Left hindlimb (tissue), 1 donor: ENCODE measurements around the gene MUC3A.
"Not testable (repeated sequence)": the region's sequence is repeated elsewhere in the genome, so short reads cannot be mapped to it uniquely, and the experiment has no call there.

Source experiments
- DNase-seq: peaks from one replicate; pipeline ENCODE4 v3.0.0-alpha.2; 2018

Gene MUC3A

DNA sequence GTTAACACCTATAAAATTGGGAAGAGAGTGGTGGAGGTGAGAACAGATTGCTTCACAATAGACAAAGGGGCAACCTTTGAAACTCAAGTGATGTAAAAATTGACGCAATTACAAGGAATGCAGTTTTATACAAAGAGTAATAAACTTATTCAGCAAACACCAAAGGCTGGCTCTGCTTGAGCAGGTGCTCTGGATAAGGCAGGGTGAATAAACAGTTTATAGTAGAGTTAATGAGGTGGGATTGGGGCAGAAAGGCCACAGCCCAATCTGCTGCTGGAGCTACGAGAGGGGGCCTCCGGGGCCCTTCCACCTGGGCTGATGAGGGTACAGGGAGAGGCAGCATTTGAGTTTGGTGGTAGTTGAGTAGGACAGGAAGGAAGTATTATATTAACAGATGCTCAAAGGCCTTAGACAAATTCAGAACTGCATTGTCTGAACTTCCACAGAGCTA, 26.1 kb downstream of the MUC3A start:
- no peak for DNase-seq

DNA sequence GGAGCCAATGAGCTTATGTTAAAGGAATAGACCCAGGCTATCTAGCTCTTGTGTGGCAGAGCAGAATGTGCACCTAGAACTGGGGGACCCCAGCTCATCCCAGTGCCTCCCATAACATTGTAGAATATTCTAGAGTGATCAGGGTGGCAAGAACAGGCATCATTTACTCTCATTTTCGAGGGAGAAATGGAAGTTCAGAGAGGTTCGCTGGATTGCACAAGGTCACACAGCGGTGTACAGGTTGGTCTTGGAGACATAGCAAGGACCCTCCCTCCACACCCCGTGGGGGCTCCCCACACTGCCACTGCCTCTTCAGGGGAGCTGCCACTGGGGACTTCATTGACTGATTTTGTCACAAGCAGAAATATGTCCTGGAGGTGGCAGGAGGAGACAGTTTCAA, 29.0 kb downstream of the MUC3A start:
- no peak for DNase-seq

DNA sequence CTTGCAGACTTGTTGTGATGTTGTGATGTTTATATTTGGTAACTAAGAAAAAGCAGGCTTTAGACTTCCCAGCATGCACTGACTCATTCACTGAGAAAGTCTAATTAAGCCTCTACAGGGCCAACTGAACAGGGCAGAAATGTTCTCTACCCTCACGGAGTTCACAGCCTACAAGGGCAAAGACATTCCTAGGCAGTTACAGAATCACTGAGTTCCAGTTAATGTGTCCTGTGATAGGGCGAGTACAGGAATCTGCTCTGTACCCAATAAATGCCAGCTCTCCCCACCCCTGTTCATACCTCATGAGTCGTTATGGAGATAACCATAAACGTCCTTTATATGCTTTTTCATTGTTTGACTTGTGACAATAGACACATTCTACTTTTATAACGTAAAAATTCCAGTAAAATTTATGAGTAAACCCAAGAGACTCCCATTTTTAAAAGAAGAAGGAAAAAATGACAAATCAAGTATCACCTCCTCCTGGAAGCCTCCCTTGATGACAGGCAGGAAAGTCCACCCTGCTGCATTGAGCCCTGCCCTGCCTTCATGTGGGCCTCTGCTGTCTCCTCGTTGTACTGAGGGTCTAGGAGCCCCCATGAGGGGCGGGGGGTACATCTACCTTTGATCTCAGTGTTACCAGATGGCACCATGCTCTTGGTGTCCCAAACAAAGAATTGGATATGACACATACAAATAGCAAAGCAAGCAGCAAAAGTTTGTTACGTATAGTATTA, 34.3 kb downstream of the MUC3A start:
- no peak for DNase-seq

DNA sequence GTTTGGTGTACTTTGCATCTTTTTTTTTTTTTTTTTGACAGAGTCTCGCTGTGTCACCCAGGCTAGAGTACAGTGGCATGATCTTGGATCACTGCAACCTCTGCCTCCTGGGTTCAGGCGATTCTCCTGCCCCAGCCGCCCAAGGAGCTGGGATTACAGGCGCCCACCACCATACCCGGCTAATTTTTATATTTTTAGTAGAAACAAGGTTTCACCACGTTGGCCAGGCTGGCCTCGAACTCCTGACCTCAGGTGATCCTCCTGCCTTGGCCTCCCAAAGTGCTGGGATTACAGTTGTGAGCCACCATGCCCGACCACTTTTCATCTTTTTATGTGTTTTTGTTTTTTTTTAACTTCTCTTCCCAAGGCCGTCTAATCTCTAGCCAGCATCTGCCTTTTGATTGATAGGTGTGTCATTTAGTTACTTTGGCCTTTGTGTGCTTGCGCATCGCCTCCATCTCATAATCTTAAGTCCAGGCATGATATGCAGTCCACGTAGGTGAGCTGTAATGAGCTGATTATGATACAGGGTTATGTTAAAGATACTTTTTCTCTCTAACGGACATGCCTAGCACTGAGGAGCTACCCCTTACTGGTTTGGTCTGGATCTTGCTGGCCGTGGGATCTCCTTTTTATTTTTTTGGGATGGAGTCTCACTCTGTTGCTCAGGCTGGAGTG, 35.0 kb downstream of the MUC3A start:
- DNase-seq, result not testable (repeated sequence)

DNA sequence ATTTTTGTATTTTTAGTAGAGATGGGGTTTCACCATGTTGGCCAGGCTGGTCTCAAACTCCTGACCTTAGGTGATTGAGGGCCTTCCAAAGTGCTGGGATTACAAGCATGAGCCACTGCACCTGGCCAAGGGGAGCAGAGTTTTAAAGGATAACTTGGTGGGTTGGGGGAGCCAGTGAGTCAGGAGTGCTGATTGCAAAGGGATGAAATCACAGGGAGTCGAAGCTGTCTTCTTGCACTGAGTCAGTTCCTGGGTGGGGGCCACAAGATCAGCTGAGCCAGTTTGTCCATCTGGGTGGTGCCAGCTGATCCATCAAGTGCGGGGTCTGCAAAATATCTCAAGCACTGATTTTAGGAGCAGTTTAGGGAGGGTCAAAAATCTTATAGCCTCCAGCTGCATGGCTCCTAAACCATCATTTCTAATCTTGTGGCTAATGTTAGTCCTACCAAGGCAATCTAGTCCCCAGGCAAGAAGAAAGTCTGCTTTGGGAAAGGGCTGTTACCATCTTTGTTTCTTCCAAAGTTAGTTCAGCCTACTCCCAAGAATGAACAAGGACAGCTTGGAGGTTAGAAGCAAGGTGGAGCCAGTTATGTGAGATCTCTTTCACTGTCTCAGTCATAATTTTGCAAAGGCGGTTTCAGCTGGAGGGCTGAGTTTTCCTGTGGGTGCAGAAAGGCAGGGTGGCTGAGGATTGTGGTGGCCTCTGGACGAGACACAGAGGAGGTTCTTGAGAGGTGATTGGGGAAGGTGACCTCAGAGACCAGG, 35.9 kb downstream of the MUC3A start:
- DNase-seq, result not testable (repeated sequence)

DNA sequence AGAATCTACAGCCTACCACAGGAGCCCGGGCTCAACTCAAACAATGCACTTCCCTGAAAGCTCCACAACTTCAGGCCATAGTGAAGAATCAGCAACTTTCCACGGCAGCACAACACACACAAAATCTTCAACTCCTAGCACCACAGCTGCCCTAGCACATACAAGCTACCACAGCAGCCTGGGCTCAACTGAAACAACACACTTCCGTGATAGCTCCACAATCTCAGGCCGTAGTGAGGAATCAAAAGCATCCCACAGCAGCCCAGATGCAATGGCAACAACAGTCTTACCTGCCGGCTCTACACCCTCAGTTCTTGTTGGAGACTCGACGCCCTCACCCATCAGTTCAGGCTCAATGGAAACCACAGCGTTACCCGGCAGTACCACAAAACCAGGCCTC, 42.3 kb downstream of the MUC3A start:
- DNase-seq, result no peak

DNA sequence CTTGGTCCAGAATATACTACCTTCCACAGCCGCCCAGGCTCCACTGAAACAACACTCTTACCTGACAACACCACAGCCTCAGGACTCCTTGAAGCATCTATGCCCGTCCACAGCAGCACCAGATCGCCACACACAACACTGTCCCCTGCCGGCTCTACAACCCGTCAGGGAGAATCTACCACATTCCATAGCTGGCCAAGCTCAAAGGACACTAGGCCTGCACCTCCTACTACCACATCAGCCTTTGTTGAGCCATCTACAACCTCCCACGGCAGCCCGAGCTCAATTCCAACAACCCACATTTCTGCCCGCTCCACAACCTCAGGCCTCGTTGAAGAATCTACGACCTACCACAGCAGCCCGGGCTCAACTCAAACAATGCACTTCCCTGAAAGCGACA, 42.9 kb downstream of the MUC3A start:
- not testable (repeated sequence) for DNase-seq

DNA sequence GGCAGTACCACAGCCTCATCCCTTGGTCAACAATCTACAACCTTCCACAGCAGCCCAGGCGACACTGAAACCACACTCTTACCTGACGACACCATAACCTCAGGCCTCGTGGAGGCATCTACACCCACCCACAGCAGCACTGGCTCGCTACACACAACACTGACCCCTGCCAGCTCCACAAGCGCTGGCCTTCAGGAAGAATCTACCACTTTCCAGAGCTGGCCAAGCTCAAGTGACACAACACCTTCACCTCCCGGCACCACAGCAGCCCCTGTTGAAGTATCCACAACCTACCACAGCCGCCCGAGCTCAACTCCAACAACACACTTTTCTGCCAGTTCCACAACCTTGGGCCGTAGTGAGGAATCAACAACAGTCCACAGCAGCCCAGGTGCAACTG, 45.3 kb downstream of the MUC3A start:
- not testable (repeated sequence) for DNase-seq

DNA sequence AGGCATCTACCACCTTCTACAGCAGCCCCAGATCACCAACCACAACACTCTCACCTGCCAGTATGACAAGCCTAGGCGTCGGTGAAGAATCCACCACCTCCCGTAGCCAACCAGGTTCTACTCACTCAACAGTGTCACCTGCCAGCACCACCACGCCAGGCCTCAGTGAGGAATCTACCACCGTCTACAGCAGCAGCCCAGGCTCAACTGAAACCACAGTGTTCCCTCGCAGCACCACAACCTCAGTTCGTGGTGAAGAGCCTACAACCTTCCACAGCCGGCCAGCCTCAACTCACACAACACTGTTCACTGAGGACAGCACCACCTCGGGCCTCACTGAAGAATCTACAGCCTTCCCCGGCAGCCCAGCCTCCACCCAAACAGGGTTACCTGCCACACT, 49.2 kb downstream of the MUC3A start:
- not testable (repeated sequence) for DNase-seq

DNA sequence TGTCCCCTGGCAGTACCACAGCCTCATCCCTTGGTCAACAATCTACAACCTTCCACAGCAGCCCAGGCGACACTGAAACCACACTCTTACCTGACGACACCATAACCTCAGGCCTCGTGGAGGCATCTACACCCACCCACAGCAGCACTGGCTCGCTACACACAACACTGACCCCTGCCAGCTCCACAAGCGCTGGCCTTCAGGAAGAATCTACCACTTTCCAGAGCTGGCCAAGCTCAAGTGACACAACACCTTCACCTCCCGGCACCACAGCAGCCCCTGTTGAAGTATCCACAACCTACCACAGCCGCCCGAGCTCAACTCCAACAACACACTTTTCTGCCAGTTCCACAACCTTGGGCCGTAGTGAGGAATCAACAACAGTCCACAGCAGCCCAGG, 50.0 kb downstream of the MUC3A start:
- DNase-seq, result not testable (repeated sequence)

DNA sequence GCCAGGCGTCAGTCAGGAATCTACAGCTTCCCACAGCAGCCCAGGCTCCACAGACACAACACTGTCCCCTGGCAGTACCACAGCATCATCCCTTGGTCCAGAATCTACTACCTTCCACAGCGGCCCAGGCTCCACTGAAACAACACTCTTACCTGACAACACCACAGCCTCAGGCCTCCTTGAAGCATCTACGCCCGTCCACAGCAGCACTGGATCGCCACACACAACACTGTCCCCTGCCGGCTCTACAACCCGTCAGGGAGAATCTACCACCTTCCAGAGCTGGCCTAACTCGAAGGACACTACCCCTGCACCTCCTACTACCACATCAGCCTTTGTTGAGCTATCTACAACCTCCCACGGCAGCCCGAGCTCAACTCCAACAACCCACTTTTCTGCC, 50.7 kb downstream of the MUC3A start:
- not testable (repeated sequence) for DNase-seq

DNA sequence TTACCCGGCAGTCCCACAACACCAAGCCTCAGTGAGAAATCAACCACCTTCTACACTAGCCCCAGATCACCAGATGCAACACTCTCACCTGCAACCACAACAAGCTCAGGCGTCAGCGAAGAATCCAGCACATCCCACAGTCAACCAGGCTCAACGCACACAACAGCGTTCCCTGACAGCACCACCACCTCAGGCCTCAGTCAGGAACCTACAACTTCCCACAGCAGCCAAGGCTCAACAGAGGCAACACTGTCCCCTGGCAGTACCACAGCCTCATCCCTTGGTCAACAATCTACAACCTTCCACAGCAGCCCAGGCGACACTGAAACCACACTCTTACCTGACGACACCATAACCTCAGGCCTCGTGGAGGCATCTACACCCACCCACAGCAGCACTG, 53.0 kb downstream of the MUC3A start:
- not testable (repeated sequence) for DNase-seq

DNA sequence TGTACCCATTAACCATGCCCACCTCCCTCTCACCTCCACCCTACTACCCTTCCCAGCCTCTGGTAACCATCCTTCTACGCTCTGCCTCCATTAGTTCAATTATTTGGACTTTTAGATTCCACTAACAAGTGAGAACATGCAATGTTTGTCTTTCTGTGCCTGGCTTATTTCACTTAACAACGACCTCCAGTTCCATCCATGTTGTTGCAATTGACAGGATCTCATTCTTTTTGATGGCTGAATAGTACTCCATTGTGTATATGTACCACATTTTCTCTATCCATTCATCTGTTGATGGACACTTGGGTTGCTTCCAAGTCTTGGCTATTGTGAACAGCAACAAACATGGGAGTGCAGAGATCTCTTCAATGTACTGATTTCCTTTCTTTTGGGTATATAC, 58.0 kb downstream of the MUC3A start:
- DNase-seq, result not testable (repeated sequence)

DNA sequence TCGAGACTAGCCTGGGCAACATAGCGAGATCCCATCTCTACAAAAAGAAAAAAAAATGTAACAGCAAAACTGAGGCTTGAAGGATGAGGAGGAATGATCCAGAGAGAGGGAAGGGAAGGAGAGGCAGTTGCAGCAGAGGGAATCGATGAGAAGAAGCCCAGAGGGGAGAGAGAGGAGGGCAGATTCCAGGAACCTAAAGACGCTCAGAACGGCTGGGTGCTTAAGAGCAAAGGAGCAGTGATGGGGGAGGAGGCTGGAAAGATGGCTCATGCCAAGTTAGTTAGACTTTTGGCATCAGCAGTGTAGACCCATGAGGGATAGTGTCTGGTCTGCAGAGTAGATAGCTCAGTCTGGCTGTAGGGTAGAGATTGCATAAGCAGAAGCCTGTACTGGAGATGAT, 60.3 kb downstream of the MUC3A start:
- DNase-seq, result no peak

DNA sequence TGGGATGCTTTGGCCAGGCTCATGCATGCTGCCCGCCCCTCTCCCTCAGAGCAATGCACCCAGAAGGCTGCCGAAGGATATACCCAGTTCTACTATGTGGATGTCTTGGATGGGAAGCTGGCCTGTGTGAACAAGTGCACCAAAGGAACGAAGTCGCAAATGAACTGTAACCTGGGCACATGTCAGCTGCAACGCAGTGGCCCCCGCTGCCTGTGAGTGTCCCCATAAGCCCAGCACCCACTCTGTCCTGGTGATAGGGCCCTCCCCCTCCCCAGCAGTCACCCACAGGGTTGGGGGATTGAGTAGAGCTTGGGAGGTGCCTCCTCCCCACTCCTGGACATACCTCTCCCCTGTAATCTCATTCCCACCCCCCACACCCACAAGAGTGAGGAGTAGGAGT, 63.6 kb downstream of the MUC3A start:
- DNase-seq, result no peak

DNA sequence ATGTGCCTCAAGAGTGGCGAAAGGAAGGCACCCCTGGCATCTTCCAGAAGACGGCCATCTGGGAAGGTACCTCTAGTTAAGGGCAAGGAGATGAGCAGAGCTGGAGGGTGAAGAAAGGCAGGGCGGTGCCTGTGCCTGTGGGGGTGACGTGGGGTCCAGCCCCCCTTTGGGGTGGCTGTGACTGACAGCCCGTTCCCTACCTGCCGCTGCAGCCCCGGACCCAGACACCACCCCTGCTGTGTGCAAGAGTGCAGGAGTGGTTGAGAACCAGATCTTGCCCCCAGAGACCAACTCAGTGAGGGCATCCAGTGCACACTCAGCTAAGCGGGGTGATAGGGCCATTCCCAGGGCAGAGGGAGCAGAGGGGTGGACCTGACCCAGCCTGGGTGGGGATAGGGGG, 66.3 kb downstream of the MUC3A start:
- no peak for DNase-seq

DNA sequence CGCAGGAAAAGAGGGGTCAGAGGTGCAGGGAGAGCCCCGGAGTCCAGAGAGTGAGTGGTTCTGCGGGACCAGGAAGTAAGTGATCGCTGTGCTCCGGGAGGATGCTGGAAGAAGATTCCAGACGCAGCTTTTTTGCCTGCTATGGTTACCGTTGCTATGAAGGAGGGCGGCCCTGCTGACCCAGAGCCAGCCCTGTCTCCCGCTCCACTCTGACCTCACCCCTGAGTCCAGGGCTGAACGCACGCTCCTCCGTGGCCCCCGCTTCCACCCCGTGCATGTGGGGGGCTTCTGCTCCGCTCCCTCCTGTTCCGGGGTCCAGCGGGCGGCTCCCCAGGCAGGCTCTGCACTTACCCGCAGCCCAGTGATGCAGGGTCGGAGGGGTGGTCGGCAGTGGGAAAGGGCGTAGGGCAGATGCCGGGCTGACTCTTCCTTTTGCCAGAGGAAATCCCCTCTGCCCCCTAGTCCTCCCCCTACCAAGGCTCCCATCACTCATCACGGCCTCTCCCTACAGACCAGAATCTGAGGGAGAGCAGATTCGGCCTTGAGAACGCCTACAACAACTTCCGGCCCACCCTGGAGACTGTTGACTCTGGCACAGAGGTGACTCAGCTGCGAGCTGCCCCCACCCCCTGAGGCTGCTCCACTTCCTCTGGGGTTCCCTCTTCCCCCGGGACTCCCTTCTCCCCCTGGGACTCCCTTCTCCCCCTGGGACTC, 67.9 kb downstream of the MUC3A start:
- peak; percentile 89 for DNase-seq
